HG03139 (cell line): ENCODE measurements around the gene CERS4.
"Not testable (repeated sequence)": the region's sequence is repeated elsewhere in the genome, so short reads cannot be mapped to it uniquely, and the experiment has no call there.

Experiments used
- ATAC-seq: cut with Tn5 transposase; IDR thresholded peaks from one replicate; pipeline ENCODE4 v1.9.1; 2021; ENCODE audit not compliant: unreplicated experiment

CERS4 gene

DNA sequence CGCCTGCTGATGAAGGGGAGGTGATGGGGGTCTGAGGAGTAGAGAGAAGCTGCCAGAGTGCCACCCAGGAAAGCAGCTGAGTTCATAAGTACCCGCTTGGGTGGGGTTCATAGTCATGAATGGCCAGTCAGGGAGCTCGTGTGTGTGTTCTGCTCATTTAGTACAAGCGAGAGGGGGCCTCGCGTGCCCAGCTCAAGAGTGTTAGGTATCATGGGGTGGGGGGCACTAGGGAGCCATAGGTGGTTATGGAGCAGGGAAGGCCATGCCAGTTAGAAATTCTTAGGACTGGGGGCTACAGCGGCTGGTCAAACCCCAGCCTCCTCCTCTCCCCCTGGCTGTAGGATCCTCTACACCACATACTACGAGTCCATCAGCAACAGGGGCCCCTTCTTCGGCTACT is 52.2 kb downstream of the CERS4 start:
- ATAC-seq, result no peak

DNA sequence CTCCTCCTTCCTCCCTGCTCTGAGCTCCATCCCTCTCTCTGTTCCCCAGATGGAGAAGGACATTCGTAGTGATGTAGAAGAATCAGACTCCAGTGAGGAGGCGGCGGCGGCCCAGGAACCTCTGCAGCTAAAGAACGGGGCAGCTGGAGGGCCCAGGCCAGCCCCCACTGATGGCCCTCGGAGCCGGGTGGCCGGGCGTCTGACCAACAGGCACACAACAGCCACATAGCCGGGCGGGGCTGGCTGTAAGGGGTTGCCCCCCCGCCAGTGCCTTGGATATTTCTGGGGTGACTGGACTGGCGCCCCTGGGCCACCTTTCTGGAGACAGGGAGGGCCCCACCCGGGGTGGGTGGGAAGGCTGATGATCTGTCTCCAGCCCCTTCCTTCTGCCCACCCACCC is 52.7 kb downstream of the CERS4 start:
- no peak for ATAC-seq

DNA sequence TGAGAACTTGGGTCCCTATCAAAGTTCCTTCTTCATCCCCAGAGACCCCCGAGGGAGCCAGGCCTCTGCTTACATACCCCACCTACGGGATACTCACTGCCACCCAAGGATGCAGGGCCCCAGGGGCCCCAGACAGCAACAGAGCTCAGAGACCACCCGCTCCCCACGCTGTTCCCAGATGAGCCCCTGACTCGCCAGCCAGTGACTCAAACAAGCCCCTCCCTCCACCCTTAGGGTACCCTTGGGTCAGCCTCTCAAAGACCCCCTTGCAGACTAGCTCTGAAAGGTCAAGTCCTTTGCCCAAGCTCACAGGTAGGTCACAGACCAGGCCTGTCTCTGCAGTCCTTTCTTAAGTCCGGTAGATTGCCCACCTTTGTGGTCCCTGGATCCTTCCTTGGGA is 53.3 kb downstream of the CERS4 start:
- no peak for ATAC-seq

DNA sequence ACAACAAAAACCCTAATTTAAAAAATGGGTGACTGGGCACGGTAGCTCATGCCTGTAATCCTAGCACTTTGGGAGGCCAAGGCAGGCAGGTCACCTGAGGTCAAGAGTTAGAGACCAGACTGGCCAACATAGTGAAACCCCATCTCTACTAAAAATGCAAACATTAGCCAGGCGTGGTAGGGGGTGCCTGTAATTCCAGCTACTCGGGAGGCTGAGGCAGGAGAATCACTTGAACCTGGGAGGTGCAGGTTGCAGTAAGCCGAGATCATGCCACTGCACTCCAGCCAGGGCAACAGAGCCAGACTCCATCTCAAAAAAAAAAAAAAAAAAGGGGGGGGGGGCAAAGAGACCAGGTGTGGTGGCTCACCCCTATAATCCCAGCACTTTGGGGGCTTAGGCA is 55.1 kb downstream of the CERS4 start:
- not testable (repeated sequence) for ATAC-seq

DNA sequence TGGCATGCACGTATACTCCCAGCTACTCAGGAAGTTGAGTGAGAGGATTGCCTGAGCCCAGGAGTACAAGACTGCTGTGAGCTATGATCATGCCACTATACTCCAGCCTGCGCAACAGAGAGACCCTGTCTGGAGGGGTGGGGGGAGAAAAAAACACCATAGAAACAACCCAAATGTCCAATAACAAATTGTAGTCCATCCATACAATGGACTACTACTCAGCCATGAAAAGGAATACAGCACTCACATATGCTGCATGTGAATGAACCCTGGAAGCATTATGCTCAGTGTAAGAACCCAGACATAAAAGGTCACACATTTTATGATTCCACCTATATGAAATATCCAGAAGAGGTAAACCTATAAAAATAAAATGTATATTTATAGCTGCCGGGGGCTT is 56.7 kb downstream of the CERS4 start:
- ATAC-seq, result no peak

DNA sequence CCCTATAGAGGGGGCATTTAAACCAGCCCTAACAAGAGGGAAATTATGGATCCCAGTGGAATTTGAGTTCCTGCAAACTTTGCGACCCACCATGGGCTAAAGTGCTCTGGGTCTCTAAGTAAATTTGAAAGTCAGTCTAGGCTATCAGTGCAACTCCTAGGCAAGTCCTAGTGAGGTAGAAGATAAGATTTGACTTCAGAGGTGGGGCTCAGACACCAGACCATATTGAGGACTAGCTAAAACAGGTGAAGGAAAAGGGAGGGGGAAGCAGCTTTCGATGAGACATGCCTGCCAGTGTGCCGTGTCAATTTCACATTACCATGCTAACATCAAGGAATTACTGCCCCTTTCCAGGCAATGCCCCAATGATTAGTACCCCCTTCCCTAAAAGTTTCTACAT is 60.6 kb downstream of the CERS4 start:
- no peak for ATAC-seq

DNA sequence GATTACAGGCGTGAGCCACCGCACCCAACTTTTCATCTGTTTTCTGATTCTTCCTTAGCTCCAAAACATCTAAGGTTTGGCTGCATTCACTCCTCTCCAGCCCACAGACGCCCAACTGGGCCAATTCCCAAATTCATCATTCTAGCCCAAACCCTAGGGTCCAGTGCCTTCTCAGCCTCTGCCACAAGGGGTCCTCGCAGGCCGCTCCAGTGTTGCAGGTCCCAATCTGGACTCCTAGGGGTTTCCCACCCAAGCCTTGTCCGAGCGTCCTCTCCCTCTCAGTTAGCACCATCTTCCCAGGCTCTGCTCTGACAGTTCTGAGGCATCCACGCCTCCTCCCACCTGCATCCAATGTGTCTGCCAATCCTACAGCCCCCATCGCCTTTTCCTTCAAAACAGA is 67.3 kb downstream of the CERS4 start:
- not testable (repeated sequence) for ATAC-seq

DNA sequence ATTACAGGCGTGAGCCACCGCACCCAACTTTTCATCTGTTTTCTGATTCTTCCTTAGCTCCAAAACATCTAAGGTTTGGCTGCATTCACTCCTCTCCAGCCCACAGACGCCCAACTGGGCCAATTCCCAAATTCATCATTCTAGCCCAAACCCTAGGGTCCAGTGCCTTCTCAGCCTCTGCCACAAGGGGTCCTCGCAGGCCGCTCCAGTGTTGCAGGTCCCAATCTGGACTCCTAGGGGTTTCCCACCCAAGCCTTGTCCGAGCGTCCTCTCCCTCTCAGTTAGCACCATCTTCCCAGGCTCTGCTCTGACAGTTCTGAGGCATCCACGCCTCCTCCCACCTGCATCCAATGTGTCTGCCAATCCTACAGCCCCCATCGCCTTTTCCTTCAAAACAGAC is 82.2 kb downstream of the CERS4 start:
- not testable (repeated sequence) for ATAC-seq

DNA sequence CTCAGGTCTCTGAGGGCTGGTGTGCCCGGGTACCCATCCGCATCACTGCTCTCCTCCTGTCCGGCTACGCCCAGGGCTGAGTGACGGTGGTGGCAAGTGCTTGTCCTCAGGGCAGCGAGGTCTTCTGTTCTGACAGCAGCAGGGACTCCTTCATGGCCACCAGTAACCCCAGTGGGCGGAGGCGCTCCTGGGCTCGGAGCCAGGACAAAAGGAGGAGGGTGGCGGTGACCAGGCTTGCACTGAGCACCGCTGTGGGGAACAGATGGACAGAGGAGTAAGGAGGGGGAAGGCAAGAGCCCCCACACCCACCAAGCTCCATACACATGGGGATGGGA is 93.2 kb downstream of the CERS4 start:
- no peak for ATAC-seq

DNA sequence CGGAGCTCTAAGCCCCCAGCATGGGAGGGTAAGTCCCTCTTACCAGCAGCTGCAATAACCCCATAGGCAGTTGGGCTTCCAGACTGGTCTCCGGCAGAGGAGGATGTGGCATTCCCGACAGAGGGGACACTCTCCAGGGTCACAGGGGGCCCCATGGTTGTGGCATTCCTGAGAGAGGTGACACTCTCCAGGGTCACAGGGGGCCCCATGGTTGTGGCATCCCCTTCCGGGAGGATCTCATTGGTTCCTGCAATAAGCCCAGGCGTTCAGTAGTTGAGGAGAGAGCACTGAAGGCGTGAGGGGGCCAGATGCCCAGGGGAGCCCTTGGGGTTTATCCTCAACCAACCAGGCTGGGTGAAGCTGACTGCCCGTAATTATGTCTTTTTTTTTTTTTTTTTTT is 93.6 kb downstream of the CERS4 start:
- ATAC-seq, result no peak

DNA sequence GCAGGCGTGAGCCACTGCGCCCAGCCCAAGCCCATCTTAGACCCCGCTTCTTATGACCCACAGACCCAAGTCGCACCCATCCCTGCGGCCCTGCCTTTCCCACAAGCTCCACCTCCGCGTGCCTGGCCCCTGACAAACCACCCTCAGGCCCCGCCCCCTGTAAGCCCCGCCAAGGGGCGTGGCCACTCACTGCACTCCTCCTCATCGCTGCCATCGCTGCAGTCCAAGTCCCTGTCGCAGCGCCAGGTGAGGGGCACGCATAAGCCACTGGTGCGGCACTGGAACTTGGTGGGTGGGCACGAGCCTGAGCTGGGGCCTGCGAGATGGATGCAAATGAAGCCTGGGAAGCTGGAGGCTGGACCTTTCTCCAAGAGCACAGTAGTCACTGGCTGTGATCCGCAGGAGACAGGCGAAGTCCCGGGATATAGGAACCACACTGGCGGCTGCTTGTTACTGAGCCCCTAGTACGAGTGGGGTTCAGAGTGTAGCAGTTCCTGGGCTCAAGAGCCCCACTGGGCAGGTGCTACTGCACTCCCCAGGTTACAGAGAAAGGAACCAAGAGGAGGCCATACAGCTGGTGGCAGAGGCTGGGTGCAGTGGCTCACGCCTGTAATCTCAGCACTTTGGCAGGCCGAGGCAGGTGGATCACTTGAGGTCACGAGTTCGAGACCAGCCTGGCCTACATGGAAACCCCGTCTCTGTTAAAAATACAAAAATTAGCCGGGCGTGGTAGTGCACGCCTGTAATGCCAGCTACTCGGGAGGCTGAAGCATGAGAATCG is 95.9 kb downstream of the CERS4 start:
- no peak for ATAC-seq

DNA sequence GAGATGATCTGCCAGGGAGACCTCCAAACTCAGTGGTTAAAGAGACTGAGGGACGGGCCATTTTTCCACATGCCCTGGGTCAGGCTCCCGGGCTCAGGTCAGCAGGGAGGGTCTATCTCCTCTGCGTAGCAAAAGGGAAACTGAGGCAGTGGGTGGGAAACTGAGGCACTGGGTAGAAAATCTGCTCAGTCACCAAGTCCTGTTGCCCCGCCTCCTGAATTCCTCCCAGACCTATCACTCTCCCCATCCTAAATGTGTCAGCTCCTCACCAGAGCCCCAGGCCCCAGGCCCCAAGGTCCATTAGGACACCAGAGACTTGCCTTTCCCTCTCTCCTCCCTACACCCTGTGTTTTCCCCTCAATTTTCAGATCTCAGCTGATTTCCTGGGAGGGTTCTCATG is 96.6 kb downstream of the CERS4 start:
- no peak for ATAC-seq

DNA sequence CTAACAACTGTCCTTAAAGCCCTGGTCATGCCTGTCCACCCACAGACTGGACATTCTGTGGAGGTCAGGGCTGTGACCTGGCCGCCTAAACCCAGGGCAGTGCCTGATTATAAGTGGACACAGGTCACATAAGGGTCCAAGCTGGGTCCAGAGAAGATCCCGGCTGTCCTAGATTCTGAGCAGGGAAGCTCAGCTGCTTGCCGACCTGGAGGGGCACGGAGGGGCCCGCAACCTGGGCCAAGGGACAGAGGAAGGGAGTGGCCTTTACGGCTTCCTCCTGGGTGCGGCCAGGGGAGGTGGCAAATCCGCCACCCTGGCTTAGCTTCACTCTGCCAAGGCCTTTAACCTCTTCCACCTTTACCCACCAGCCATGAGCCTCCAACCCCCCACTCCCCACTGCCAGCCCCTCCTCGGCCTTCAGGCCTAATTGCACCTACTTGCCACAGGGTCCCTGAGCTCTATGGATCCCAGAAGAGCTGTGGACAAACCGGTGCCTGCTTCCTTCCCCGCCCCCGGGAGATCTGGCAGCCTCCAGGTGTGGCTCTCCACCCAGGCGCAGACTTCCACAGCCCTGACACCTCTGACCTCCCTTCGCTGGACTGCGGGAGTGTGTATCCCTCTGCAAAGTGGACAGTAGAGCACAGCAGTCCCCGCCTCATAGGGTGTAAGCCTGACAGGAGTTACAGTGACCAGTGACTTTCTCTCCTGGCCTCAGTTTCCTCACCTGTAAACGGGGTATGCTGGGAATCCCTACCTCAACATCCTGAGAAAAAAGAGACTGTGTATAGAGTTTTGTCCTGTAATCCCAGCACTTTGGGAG is 97.3 kb downstream of the CERS4 start:
- no peak for ATAC-seq

DNA sequence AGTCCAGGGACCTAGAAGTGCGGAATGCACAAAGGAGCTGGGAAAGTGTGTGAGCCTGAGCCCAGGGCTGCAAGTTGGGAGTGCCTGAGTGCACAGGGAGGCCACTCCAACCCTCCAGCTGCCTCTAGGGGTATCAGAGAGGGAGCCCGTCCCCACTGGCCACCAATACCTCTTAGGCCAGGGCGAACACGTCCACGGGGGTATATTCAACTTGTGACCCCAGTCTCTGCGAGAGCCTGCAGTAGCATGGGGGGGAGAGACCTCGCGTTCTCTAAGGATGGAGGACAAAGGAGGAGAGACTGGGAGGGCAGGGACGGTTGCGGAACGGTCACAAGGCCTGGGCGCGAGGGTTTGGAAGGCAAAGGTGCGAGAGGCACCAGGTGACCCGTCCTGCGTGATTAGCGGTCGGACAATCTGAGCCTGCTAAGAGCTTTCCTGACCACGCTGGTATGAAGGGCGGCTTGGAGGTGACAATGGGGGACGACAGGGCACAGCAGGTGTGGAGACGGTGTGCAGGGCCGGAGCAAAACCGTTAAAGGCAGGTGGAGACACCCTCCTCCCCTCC is 98.3 kb downstream of the CERS4 start:
- no peak for ATAC-seq

DNA sequence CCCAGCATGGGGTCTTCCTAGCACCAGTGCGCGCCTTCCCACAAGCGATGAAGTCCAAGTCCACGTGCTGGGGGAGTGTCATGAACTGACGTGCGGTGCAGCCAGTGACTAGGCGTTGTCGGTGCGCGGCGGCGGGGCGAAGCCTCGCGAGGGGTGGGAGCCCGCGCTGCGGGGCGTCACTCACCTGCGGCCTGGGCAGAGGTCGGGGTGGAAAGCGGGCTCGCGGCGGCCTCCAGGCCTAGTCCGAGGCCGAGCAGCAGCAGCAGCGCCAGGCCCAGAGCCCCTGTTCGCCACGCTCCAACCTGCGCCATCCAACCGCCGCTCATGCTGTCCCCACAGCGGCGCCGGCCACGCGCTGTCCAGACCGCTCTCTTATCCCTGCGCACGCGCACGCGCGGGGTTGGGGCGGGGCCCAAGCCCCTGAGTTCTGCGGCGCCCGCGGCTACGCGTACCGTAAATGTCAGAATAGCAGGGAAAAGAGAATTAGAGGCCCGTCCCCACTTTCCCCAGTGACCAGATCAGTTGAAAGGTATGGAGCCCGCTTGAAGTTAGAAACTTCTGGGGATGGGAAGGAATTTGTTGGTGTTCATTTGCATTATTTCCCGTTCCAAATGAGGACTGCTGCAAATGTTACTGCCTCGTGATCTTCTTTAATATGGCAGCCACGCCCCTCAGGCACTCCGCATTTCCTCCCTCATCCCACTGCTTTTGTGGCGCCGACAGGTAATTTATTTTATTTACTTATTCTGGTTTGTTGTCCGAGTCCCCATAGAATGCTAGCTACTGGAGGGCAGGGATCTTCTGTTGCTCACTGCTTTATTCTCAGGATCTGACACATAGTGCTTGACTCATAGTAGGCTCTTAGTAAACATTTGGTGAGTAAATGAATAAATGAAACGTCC is 99.0 kb downstream of the CERS4 start, which contains the start of gene CD320:
TSS of gene CD320 (minus strand) at position 394 of the 902 bp plus-strand sequence. CDS start at position 326, 68 bp downstream.
- ATAC-seq, result peak; percentile 68

DNA sequence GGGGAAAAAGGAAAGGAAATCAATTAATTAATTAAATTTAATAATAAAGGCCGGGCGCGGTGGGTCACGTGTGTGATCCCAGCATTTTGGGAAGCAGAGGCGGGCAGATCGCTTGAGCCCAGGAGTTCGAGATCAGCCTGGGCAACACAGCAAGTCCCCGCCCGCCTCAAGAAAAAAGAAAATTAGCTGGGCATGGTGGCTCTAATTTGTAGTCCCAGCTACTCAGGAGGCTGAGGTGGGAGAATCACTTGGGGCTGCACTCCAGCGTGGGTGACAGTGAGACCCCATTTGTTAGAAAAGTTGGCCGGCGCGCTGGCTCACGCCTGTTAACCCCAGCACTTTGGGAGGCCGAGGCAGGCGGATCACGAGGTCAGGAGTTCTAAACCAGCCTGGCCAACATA is 99.7 kb downstream of the CERS4 start:
- ATAC-seq, result no peak

DNA sequence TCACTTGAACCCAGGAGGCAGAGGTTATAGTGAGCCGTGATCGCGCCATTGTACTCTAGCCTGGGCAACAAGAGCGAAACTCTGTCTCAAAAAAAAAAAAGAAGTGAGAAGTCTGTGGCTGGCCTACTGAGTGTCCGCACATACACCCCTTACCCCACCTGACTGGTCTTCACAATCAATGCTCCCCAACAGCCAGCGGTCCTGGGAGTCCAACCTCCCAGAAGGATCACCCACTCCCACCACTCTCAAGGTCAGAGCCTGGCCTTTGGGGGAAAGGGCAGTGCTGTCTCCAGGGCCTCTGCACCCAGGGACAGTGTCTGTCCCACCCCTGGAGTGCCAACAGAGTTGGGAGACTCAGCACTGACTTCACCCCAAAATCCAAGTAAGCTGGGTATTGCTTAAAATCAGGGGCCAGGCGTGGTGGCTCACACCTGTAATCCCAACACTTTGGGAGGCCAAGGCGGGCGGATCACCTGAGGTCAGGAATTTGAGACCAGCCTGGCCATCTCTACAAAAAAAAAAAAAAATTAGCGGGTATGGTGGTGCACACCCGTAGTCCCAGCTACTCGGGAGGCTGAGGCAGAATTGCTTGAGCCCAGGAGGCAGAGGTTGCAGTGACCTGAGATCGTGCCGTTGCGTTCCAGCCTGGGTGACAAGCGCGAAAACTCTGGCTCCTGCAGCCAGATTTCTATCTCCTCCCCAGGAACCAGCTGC is 101.3 kb downstream of the CERS4 start:
- ATAC-seq, result no peak

DNA sequence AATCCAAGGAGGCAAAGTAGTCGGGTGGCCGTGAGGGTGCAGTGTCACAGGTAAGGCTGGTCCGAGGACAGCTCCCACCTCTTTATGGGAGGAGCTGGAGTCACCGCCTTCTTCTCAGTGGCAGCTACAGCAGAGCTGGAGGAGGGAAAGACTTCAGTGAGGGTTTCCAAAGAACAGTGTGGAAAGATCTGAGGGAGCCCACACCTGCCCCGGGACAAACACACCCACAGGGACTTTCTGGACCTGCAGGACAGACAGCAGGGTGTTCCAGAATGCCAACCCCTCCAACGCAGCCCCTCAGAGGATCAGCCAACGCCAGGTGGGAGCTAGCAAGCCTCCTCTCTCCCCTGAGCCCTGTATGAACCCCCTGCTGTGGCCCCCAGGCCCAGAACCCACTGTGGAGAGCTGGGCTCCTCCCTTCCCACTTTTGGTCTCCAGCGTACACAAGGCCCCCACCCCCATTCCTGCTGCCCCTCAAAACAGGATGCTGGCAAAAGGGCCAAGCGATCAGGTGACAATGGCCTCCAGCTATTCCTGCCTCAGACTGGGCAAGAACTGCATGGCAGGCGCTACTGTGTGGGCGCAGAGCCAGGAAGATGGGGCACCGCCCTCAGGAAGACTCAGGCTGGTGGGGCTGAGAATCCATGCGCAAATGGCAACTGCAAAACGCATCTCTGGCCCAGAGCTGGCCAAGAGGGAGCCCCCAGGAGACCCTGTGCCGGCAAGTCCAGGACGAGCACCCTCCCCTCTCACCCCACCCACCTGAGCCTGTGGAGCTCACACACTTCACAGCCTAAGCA is 102.5 kb downstream of the CERS4 start:
- no peak for ATAC-seq
